Stimulated activated CD4-positive, alpha-beta T cell treated with anti-CD3 and anti-CD28 coated beads, TNF-alpha, amount 100 ng/mL, for 24 hours (primary cell): Measurements from ENCODE around the gene FOXL2.

Experiments used
- DNase-seq, 3 experiments: peaks; one replicate each; pipeline ENCODE4 v3.0.0-alpha.2; 2020; ENCODE audit warnings: low read depth in 3 of 3

Gene FOXL2

DNA sequence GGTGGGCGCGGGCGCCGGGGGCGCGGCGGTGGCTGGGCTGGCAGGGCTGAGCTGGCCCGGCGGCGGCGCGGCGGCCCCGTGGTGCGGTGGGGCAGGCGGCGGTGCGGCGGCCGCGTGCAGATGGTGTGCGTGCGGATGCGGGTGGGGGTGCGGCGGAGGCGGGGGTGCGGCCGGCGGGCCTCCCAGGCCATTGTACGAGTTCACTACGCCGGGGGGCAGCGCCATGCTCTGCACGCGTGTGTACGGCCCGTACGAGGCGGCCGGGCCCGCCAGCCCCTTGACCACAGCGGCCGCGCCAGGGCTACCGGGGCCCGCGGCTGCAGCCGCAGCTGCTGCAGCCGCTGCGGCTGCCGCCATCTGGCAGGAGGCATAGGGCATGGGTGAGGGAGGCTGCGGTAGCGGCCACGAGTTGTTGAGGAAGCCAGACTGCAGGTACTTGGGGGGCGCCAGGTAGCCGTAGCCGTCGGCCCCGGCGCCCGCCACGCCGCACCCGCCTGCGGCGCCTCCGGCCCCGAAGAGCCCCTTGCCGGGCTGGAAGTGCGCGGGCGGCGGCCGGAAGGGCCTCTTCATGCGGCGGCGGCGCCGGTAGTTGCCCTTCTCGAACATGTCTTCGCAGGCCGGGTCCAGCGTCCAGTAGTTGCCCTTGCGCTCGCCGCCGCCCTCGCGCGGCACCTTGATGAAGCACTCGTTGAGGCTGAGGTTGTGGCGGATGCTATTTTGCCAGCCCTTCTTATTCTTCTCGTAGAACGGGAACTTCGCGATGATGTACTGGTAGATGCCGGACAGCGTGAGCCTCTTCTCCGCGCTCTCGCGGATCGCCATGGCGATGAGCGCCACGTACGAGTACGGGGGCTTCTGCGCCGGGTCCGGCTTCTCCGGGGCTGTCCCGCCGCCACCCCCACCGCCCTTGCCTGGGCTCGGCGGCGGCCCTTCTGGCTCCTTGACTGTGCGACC is 951 bp downstream of the FOXL2 start:
- DNase-seq = no peak

GRCh38 chr3:138944929-138945708 is 1.8 kb downstream of the FOXL2 start:
- DNase-seq = no peak

DNA sequence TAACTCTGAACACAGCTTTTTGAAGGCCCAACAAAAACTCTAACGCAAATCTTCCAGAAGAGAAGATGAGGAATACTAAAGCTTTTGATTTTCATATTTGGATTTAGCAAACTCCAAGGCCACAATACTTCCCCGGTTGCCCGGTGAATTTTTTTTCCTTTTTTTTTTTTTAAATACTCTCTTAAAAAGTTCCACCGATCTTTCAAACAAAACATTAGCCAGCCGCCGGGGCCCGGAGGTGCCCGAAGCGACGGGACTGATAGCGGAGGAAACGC is 2.3 kb downstream of the FOXL2 start:
- no peak for DNase-seq

DNA sequence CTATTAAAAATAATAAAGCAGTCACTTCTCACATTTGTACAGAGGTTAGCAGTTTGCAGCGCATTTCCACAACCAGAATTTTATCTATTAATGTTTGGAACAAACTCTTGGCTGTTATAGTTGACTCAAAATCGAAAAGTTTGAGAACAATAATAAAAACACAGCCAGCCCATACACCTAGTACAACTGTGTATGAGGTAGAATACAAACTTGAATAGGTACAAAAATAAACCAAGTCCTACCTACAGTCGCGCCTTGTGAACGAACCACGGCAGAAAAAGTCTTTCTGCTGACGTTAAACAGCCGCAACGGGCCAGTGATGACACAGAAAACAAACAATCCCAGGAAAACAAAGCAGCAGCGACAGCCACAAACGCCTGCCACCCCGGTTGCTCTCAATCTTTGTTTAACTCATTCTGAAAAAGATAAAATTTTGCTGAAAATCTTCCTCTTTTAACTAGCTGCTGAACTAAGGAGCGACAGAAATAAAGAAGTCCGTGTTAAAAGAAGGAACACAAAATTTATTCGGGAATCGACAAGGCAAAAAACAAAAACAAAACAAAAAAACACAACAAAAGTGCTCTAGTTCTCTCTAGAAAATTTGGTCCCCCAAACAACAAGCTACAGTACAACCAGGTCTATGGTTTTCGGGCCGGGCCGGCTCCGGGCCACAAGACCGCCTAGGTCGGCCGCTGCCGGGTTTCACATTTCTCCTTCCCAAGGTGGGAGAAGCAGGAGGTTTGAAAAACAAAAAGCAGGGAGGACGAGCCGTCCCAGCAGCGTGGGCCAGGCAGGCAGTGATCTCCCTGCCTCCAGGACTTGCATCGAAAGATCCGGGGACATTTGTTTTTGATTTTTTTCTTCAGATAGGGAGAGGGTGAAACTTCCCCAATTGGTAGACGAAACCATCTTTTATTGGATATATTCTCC is 2.9 kb downstream of the FOXL2 start:
- no peak for DNase-seq

GRCh38 chr3:138942861-138943623 is 3.9 kb downstream of the FOXL2 start:
- no peak for DNase-seq

GRCh38 chr3:138942271-138942670 is 4.7 kb downstream of the FOXL2 start:
- no peak for DNase-seq

GRCh38 chr3:138941259-138941885 is 5.6 kb downstream of the FOXL2 start:
- DNase-seq = no peak

DNA sequence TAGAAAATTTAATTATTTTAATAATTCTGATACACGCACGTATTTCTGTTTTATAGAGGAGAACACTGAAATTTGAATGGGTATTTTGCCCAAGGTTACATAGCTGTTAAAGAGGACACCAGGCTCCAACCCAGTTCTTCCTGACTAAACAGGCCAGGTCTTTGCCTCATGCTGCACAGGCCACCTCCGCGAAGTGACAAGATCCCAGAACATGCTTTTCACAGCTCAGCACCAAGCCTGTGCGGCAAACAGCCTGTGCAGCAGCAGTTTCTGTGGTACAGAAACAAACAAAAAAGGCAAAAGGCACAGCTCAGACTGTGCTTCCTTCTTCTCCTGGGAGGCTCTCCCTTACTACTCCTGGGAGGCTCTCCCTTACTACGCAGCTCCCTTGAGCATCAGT is 6.5 kb downstream of the FOXL2 start:
- DNase-seq = no peak

GRCh38 chr3:138939561-138940241 is 7.2 kb downstream of the FOXL2 start:
- no peak for DNase-seq

DNA sequence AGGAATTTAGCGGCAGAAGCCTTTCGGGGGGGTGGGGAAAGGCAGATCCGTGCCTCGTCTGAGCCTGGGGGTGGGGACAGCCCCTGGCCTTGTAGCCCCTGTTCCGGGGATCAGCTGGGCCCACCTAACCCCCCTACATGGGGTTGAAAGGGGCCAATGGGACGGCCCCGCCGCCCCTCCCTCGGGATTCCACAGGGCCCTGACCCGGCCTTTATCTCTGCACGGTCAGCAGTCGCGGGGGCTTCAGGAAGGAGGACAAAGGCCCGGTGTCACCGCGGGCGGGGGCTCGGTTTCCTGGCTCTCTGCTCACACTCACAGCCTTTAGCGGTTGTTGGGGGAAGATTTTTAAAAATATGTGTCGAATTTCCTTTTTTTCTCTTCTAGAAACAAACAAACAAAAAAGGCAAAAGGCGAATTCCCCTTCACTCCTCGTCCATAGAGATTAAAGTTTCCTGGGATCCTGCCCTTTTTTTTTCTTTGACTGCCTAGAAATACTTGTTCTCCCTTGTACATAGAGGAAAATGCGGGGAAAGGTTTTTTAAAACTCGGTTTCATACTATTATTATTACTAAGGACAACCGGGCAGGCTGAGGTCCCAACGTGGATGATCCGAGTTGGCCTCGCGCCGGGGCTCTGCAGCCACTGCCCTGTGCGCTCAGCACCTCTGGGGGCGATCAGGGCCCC is 7.9 kb downstream of the FOXL2 start:
- DNase-seq = no peak

DNA sequence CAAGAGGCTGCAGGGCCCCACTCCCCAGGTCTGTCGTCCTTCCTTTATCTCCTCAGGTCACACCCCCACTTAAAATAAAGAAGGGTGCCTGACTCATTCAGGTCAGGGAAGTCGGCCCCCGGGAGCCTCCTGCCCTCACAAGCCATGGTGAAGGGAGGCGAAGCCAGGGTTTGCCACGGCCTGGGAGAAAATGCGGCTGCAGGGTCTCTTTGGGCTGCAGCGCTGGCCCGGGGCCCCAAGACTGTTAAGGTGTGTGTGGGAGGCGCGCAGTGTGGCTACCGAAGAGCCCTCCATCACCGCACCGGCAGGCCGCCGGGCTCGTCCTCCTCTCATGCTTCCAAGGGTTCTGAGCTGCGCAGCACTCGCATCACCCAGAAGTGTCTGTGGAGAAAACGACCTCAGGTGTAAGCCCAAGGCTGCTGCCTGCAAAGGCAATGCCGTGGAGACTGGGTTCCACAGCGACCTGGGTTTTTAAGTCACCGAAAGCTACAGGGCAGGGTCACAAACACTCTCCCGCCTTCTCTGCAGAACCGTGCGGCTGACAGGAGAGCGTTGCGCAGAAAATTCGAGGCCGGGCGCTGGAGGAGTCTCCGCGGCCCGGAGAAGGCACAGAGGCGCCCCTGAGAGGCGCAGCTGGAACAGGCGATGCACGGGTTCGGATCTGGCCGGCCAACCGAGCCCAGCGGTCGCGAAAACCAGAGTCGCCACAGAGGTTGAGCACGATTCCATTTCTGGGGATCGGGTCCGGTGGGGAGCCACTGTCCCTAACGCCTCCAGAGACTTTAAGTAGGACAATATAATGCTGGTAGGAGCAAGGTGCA is 8.7 kb downstream of the FOXL2 start:
- DNase-seq = no peak

- no peak for DNase-seq
These were observed 9.3 kb downstream of the FOXL2 start for GRCh38 chr3:138937690-138938055.

- DNase-seq = no peak
These were observed 9.9 kb downstream of the FOXL2 start for GRCh38 chr3:138936741-138937689.

DNA sequence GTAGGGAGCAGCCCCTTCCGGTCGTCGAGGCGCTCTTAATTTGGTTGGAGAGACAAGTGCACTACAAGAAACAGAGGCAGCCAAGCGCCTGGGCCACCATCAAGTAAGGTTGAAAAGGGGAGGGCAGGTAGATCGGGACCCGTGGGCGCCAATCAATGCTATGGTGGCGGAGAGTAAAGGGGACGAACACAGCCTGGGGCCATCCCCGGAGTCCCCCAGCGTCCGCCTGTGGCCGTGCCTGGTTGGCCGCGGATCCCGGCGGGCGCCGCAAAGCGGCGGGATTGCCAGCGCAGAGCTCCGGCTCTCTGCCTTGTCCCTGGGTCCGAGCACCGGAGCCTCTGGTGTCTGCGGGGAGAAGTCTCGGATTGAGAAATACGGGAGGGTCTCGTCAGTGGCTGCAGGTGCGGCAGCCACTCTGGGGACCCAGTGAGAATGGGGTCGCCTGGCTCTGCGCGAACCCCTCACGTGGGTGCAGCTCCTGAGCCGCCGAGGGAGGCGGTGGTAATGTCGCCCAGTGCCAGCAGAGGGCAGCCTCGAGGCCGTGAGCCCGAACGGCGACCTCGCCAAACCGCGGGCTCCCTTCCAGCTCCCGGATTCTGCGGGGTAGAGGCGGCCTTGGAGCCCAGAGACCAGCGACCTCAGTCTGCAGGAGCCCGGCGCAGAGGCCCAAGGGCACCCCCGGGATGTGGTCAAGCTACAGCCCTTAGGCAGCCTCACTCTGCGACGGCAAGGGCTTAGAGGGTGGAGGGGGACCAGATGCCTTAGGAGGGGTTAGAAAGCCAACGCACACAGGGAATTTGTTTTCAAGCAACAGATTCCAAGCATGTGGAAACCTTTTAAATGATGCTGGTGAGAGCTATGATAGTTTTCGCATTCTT is 10.8 kb downstream of the FOXL2 start:
- DNase-seq = peak; percentile 44 to 76 (median 57)

- DNase-seq = no peak
These were observed 11.5 kb downstream of the FOXL2 start for GRCh38 chr3:138935505-138935862.

DNA sequence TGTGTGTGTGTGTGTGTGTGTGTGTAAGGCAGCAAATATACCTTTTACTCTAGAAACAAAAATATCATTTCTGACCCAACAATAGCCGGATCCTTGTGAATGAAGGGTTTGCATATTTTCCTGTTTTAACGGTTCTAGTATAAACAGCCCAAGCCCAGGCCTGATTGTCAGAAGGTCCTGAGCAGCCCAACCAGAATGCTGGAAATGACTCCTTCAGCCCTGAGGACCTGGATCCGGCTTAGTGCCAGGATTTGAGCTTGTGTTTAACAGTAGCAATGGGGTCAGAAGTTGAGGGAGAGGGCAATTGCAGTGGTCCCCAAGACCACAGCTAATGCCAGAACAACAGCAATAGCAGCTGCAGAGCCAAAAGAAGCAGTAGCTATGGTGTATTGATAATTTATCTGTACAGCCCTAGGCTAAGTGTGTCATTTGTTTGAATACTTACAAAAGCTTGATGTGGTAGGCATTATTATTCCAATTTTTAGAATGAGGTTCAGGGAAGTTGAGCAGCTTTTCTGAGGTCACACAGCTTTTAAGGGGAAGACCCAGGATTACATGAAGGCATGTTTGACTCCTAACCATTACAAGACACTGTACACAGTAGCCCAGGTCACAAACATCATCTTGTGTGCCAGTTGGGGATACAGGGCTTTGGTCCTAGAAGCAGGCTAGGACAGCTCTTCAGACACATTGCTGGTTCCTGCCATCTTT is 12.8 kb downstream of the FOXL2 start:
- no peak for DNase-seq
